B cell (primary cell): ENCODE results near the gene BAIAP2L1. TPM values are rescaled to one million over a fixed set of nuclear protein-coding genes. Genes with fewer than 3 reads are reported as not detected.

Experiments
- ATAC-seq: fragments of 200-7000 bp; cut with Tn5 transposase; one replicate; pipeline ENCODE4 v1.10.0; 2021; ENCODE audit warnings: low read depth, mild to moderate bottlenecking, moderate number of reproducible peaks, moderate library complexity
- CTCF ChIA-PET: fragments of 350-600 bp; sonication (Branson Sonifier 250); formaldehyde crosslinking; loops from one replicate; lab custom pipeline; 2021; ENCODE audit warnings: antibody characterized with exemption, inconsistent platforms; lab: Charles Lee
- POLR2A ChIA-PET: fragments of 350-600 bp; sonication (Branson Sonifier 250); formaldehyde crosslinking; loops from one replicate; lab custom pipeline; 2021; ENCODE audit warnings: antibody characterized with exemption; lab: Charles Lee
- DNase-seq: peaks from one replicate; pipeline ENCODE4 v3.0.0; 2013
- H2AFZ ChIP-seq: 2 replicates; pipeline ENCODE4 v1.6.1; 2012; ENCODE audit warnings: mild to moderate bottlenecking, low read depth, low read length; ENCODE audit not compliant: insufficient read depth, poor library complexity, severe bottlenecking
- H3K27ac ChIP-seq, 2 donors: 1 replicate in 1 of 2; 2 replicates in 1 of 2; pipeline ENCODE4 v1.5.1; 2012 to 2013; ENCODE audit warnings: low read length in 2 of 2, mild to moderate bottlenecking in 2 of 2, moderate library complexity in 1 of 2
- H3K27me3 ChIP-seq, 4 experiments: fragments of 200-600 bp in 1 of 4; sonication (generic) in 1 of 4; replicated peaks in 1 of 4; 1 replicate in 2 of 4; 2 replicates in 2 of 4; pipeline versions ENCODE4 v1.6.1 to v1.7.0; 2013 to 2016; ENCODE audit warnings: low read length in 3 of 4, mild to moderate bottlenecking in 2 of 4, mixed read lengths in 1 of 4, moderate library complexity in 1 of 4; ENCODE audit not compliant: insufficient read depth in 4 of 4, control insufficient read depth in 3 of 4; ENCODE audit errors: control extremely low read depth in 1 of 4
- H3K36me3 ChIP-seq, 2 experiments: replicated peaks in 1 of 2; 1 replicate in 1 of 2; 2 replicates in 1 of 2; pipeline versions ENCODE4 v1.6.1 to v1.7.1; 2013; ENCODE audit warnings: low read length in 1 of 2; ENCODE audit not compliant: insufficient read depth in 2 of 2, control insufficient read depth in 1 of 2; ENCODE audit errors: control extremely low read depth in 1 of 2, extremely low read depth in 1 of 2
- H3K4me1 ChIP-seq, 2 donors: fragments of 200-600 bp in 1 of 2; sonication (generic) in 1 of 2; 1 replicate in 1 of 2; 2 replicates in 1 of 2; pipeline versions ENCODE4 v1.5.1 to v1.6.1; 2013 to 2017; ENCODE audit warnings: low read length in 2 of 2; ENCODE audit not compliant: control insufficient read depth in 2 of 2, insufficient read depth in 2 of 2
- H3K4me2 ChIP-seq: replicated peaks from 2 replicates; pipeline ENCODE3; 2012; ENCODE audit warnings: mild to moderate bottlenecking, low read depth, low read length; ENCODE audit not compliant: poor library complexity, severe bottlenecking
- H3K4me3 ChIP-seq, 5 experiments: fragments of 200-600 bp in 1 of 5; sonication (generic) in 1 of 5; 1 replicate in 3 of 5; 2 replicates in 2 of 5; pipeline versions ENCODE4 v1.5.1 to v1.7.0; 2011 to 2016; ENCODE audit warnings: low read length in 4 of 5, mild to moderate bottlenecking in 4 of 5, low read depth in 2 of 5, control low read depth in 1 of 5, moderate library complexity in 1 of 5; ENCODE audit not compliant: insufficient read depth in 1 of 5; ENCODE audit errors: control extremely low read depth in 1 of 5, extremely low read depth in 1 of 5
- H3K79me2 ChIP-seq: fragments of 200-600 bp; sonication (generic); one replicate; pipeline ENCODE4 v1.6.0; 2016; ENCODE audit warnings: low read length; ENCODE audit not compliant: control insufficient read depth, insufficient read depth
- H3K9ac ChIP-seq: fragments of 200-600 bp; sonication (generic); 2 replicates; pipeline ENCODE4 v1.6.1; 2017; ENCODE audit warnings: mild to moderate bottlenecking, low read length, moderate library complexity
- H3K9me3 ChIP-seq, 3 donors: one replicate each; pipeline versions ENCODE4 v1.6.1 to v1.7.1; 2013; ENCODE audit warnings: low read length in 2 of 3; ENCODE audit not compliant: control insufficient read depth in 2 of 3, insufficient read depth in 1 of 3; ENCODE audit errors: control extremely low read depth in 1 of 3
- H4K20me1 ChIP-seq: 2 replicates; pipeline ENCODE4 v1.6.0; 2012; ENCODE audit warnings: mild to moderate bottlenecking, low read length; ENCODE audit not compliant: insufficient read depth, control insufficient read depth, poor library complexity, severe bottlenecking
- H3K27ac Mint-ChIP-seq: one replicate; pipeline ENCODE4 v1.8.0; 2021; ENCODE audit warnings: mixed read lengths
- H3K27me3 Mint-ChIP-seq: one replicate; pipeline ENCODE4 v1.8.0; 2021; ENCODE audit warnings: mixed read lengths
- H3K4me1 Mint-ChIP-seq: one replicate; pipeline ENCODE4 v1.8.0; 2021; ENCODE audit warnings: mixed read lengths
- H3K4me3 Mint-ChIP-seq: one replicate; pipeline ENCODE4 v1.8.0; 2021; ENCODE audit warnings: mixed read lengths
- H3K9me3 Mint-ChIP-seq: one replicate; pipeline ENCODE4 v1.8.0; 2022; ENCODE audit warnings: mixed read lengths; ENCODE audit not compliant: insufficient read depth
- CTCF ChIP-seq: fragments of 200-600 bp; IDR thresholded peaks from one replicate; pipeline ENCODE4 v1.8.0; 2022; ENCODE audit warnings: antibody characterized with exemption, mild to moderate bottlenecking
- EZH2 ChIP-seq: IDR thresholded peaks from 2 replicates; pipeline ENCODE4 v1.6.1; 2012; ENCODE audit warnings: borderline replicate concordance, low read depth, mild to moderate bottlenecking, moderate library complexity, low read length; ENCODE audit not compliant: insufficient read depth, poor library complexity, severe bottlenecking
- WGBS: methylation state at CpG from one replicate; pipeline ENCODE4 v1.1.5; 2013; ENCODE audit warnings: missing lambda C conversion rate; ENCODE audit not compliant: insufficient coverage; 5-methylcytosine and 5-hydroxymethylcytosine counted together
- intact Hi-C: fragments of 100-400 bp; cut with micrococcal nuclease; formaldehyde crosslinking; loops from one replicate; pipeline ENCODE4 v1.10.0; 2022
- polyA plus RNA-seq: library from polyadenylated mRNA; depleted of rRNA; stranded (reverse); fragments of >200 nt; gene quantifications from 2 replicates; pipeline ENCODE4 v1.2.3, GENCODE V29; 2012
- total RNA-seq, 2 donors: library from RNA; stranded (reverse); fragments of 120-200 nt in 1 of 2; gene quantifications; 1 replicate in 1 of 2; 2 replicates in 1 of 2; pipeline versions ENCODE4 v1.2.3 to v1.2.4, GENCODE V29; 2013 to 2022

Gene BAIAP2L1
- total and polyA plus RNA-seq, 2 donors (not counting 1 experiment from before 2014, with no cell fraction given): 1.5 to 3.7 TPM

- H4K20me1 ChIP-seq: no peaks in the 10 kb centered on the region
- no peaks in the 10 kb centered on the region for H3K27me3 ChIP-seq
- H3K36me3 ChIP-seq: no peaks in the 10 kb centered on the region
- no peak overlapping the region for H3K4me3 ChIP-seq
- TF ChIP-seq CTCF (no peak), EZH2 (no peak)
- H3K27ac ChIP-seq: no peak overlapping the region
- 0% methylated on average over 1 of the region's 2 CpGs for WGBS
- no peak overlapping the region for H3K4me2 ChIP-seq
- ChIA-PET CTCF (no interaction called here), POLR2A (no interaction called here)
- Mint-ChIP-seq H3K4me3 (no peak overlapping the region), H3K4me1 (peaks cover 5% of the 10 kb centered on the region), H3K9me3 (peaks cover 5% of the 10 kb centered on the region), H3K27me3 (peaks cover 13% of the 10 kb centered on the region), H3K27ac (no peak overlapping the region)
- intact Hi-C loops: no loop called here
- no peak for ATAC-seq
- H3K9ac ChIP-seq: no peak overlapping the region
- DNase-seq: no peak
- H3K79me2 ChIP-seq: no peaks in the 10 kb centered on the region
- peaks cover 0 to 5% of the 10 kb centered on the region in 2 donors for H3K4me1 ChIP-seq
- H2AFZ ChIP-seq: no peak overlapping the region
- peaks cover 0 to 19% (median 0%) of the 10 kb centered on the region in 3 donors for H3K9me3 ChIP-seq
Observed at GRCh38 chr7:98439484-98439883, 38.6 kb upstream of the BAIAP2L1 start.

- peaks cover 21% of the 10 kb centered on the region for H3K27me3 Mint-ChIP-seq
- no peak overlapping the region for H3K9ac ChIP-seq
- H3K4me1 Mint-ChIP-seq: peaks cover 9% of the 10 kb centered on the region
- ChIA-PET POLR2A (no interaction called here), CTCF (interaction anchor here (1.1 to 5.9 kb wide), 4 partner anchors 312 to 879 kb away, joined by 4 to 53 read pairs (median 7); no protein-coding TSS in a partner anchor)
- no peak overlapping the region for H3K4me3 ChIP-seq
- intact Hi-C loops: no loop called here
- H3K9me3 Mint-ChIP-seq: no peaks in the 10 kb centered on the region
- TF ChIP-seq CTCF (no peak), EZH2 (no peak)
- H3K27me3 ChIP-seq: no peaks in the 10 kb centered on the region
- no peak overlapping the region for H3K4me2 ChIP-seq
- no peak overlapping the region for H3K4me3 Mint-ChIP-seq
- no peaks in the 10 kb centered on the region for H3K36me3 ChIP-seq
- H3K79me2 ChIP-seq: no peaks in the 10 kb centered on the region
- WGBS: 80% methylated on average over 10 of the region's 10 CpGs
- H2AFZ ChIP-seq: no peak overlapping the region
- no peak overlapping the region for H3K27ac Mint-ChIP-seq
- H3K27ac ChIP-seq: no peak overlapping the region
- H3K9me3 ChIP-seq: no peaks in the 10 kb centered on the region
- DNase-seq (no peak), ATAC-seq (no peak)
- H3K4me1 ChIP-seq: peaks cover 0 to 5% of the 10 kb centered on the region in 2 donors
- H4K20me1 ChIP-seq: no peaks in the 10 kb centered on the region
Observed at GRCh38 chr7:98434087-98434486, 33.2 kb upstream of the BAIAP2L1 start.
